ENCODE results near the gene CCPG1.

Gene CCPG1

GRCh38 chr15:55381595-55381994 is 26.6 kb downstream of the CCPG1 start:
- POLR2A ChIA-PET = no interaction called here
- CTCF ChIA-PET = interaction anchor here (0.9 to 1.1 kb wide), 2 partner anchors 9 to 10 kb away, joined by 3 read pairs; no protein-coding TSS in a partner anchor
- no peak for TF ChIP-seq CTCF (IDR thresholded peaks at IDR 0.05; ENCODE audit: control extremely low read depth, extremely low read depth, low read depth, missing control alignments)
- DNase-seq (ENCODE audit: extremely low spot score) = no peak

GRCh38 chr15:55379095-55379494 is 29.1 kb downstream of the CCPG1 start:
- ChIA-PET CTCF (interaction anchor here (1.6 to 1.8 kb wide), 2 partner anchors 15 to 18 kb away, joined by 4 to 5 read pairs; no protein-coding TSS in a partner anchor), POLR2A (no interaction called here)
- TF ChIP-seq CTCF (IDR thresholded peaks at IDR 0.05; ENCODE audit: control extremely low read depth, extremely low read depth, low read depth, missing control alignments) = no peak
- DNase-seq (ENCODE audit: extremely low spot score) = no peak

GRCh38 chr15:55372701-55373440 is 35.3 kb downstream of the CCPG1 start:
- DNase-seq (ENCODE audit: extremely low spot score) = peak; percentile 18
- no peak for TF ChIP-seq CTCF (IDR thresholded peaks at IDR 0.05; ENCODE audit: control extremely low read depth, extremely low read depth, low read depth, missing control alignments)
- POLR2A ChIA-PET = no interaction called here
- CTCF ChIA-PET = interaction anchor here (0.9 to 2.9 kb wide), 8 partner anchors 8 to 66 kb away, joined by 3 to 20 read pairs (median 4); no protein-coding TSS in a partner anchor

GRCh38 chr15:55366981-55367380 is 41.2 kb downstream of the CCPG1 start:
- no peak for TF ChIP-seq CTCF (IDR thresholded peaks at IDR 0.05; ENCODE audit: control extremely low read depth, extremely low read depth, low read depth, missing control alignments)
- ChIA-PET POLR2A (no interaction called here), CTCF (interaction anchor here (1.2 kb wide), 2 partner anchors 8 to 9 kb away, joined by 3 read pairs; no protein-coding TSS in a partner anchor)
- no peak for DNase-seq (ENCODE audit: extremely low spot score)

GRCh38 chr15:55362641-55363040 is 45.5 kb downstream of the CCPG1 start:
- DNase-seq (ENCODE audit: extremely low spot score) = no peak
- ChIA-PET CTCF (interaction anchor here (1.7 to 4.6 kb wide), 2 partner anchors 11 to 23 kb away, joined by 3 to 20 read pairs; no protein-coding TSS in a partner anchor), POLR2A (no interaction called here)
- TF ChIP-seq CTCF (IDR thresholded peaks at IDR 0.05; ENCODE audit: control extremely low read depth, extremely low read depth, low read depth, missing control alignments) = no peak

GRCh38 chr15:55361048-55361447 is 47.1 kb downstream of the CCPG1 start:
- CTCF ChIA-PET = interaction anchor here (1.1 to 4.6 kb wide), 3 partner anchors 12 to 70 kb away, joined by 3 to 20 read pairs (median 4); no protein-coding TSS in a partner anchor
- no peak for TF ChIP-seq CTCF (IDR thresholded peaks at IDR 0.05; ENCODE audit: control extremely low read depth, extremely low read depth, low read depth, missing control alignments)
- POLR2A ChIA-PET = no interaction called here

More at GRCh38 chr15:55361048-55361447, 47.1 kb downstream of the CCPG1 start:
- no peak for DNase-seq (ENCODE audit: extremely low spot score)

Data from GM10248 (cell line).